ENCODE data around the gene SLC35G6. TPM values are rescaled to one million over a fixed set of nuclear protein-coding genes. Genes with fewer than 3 reads are reported as not detected.

Gene SLC35G6
- total RNA-seq, 1 donor from 2014 or later = not detected

DNA sequence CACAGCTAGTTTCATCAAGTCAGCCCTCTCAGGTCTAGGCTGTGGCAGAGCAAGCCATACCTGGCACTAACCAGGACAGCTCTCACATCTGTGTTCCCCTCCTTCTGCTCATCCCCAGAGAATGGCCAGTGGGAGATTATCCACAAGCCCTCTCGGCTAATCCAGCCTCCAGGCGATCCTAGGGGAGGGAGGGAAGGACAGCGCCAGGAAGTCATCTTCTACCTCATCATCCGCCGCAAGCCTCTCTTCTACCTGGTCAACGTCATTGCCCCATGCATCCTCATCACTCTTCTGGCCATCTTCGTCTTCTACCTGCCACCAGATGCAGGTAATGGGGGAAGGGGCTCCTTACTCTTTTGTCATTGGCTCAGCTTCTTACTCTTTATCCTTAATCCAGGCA lies 32.8 kb upstream of the SLC35G6 start:
- DNase-seq (ENCODE audit: low spot score, unreplicated experiment) = no peak
- peaks cover 5% of the 10 kb centered on the region for H3K36me3 Mint-ChIP-seq (ENCODE audit: insufficient read depth)
- no peaks in the 10 kb centered on the region for H3K9me3 Mint-ChIP-seq (ENCODE audit: low read depth)
- H3K4me3 Mint-ChIP-seq (ENCODE audit: low read depth) = no peak overlapping the region
- peaks cover 10% of the 10 kb centered on the region for H3K4me1 Mint-ChIP-seq (ENCODE audit: low read depth)
- H3K27ac Mint-ChIP-seq = no peak overlapping the region
- peaks cover 19% of the 10 kb centered on the region for H3K27me3 Mint-ChIP-seq
- TF ChIP-seq, protein P1, sequence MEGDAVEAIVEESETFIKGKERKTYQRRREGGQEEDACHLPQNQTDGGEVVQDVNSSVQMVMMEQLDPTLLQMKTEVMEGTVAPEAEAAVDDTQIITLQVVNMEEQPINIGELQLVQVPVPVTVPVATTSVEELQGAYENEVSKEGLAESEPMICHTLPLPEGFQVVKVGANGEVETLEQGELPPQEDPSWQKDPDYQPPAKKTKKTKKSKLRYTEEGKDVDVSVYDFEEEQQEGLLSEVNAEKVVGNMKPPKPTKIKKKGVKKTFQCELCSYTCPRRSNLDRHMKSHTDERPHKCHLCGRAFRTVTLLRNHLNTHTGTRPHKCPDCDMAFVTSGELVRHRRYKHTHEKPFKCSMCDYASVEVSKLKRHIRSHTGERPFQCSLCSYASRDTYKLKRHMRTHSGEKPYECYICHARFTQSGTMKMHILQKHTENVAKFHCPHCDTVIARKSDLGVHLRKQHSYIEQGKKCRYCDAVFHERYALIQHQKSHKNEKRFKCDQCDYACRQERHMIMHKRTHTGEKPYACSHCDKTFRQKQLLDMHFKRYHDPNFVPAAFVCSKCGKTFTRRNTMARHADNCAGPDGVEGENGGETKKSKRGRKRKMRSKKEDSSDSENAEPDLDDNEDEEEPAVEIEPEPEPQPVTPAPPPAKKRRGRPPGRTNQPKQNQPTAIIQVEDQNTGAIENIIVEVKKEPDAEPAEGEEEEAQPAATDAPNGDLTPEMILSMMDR (IDR thresholded peaks at IDR 0.05; ENCODE audit: unreplicated experiment) = no peak

DNA sequence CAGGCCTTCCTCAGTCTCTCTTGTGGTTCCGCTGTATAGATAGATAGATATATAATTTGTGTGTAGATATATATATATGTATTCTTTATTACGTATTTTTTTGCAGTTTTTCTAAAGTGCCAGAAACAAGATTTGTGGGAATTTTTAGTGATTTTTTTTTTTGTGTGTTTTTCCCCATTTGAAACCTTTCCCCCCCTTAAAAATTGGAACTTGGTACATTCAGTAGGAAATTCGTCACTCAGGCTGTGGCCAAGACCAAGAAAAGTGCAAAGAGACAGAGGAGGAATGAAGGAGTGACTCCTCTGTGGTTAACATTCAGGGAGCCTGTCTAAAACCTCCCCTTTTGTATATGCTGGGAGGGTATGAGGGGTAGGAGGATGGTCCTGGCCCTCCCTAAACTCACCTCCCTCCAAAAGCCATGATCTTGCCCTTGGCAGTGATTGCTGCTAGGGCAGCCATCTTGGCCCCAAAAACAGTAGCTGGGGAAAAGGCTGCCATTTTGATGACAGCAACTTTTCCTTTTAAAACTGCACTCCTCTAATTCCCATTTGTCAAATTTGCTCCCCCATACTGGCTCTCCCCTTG lies 21.2 kb upstream of the SLC35G6 start:
- Mint-ChIP-seq H3K4me3 (ENCODE audit: low read depth) (no peak overlapping the region), H3K27ac (no peak overlapping the region), H3K9me3 (ENCODE audit: low read depth) (no peaks in the 10 kb centered on the region), H3K36me3 (ENCODE audit: insufficient read depth) (no peaks in the 10 kb centered on the region), H3K27me3 (no peaks in the 10 kb centered on the region), H3K4me1 (ENCODE audit: low read depth) (peaks cover 3% of the 10 kb centered on the region)
- DNase-seq (ENCODE audit: low spot score, unreplicated experiment) = no peak
- TF ChIP-seq, protein P1 (IDR thresholded peaks at IDR 0.05; ENCODE audit: unreplicated experiment) = no peak

DNA sequence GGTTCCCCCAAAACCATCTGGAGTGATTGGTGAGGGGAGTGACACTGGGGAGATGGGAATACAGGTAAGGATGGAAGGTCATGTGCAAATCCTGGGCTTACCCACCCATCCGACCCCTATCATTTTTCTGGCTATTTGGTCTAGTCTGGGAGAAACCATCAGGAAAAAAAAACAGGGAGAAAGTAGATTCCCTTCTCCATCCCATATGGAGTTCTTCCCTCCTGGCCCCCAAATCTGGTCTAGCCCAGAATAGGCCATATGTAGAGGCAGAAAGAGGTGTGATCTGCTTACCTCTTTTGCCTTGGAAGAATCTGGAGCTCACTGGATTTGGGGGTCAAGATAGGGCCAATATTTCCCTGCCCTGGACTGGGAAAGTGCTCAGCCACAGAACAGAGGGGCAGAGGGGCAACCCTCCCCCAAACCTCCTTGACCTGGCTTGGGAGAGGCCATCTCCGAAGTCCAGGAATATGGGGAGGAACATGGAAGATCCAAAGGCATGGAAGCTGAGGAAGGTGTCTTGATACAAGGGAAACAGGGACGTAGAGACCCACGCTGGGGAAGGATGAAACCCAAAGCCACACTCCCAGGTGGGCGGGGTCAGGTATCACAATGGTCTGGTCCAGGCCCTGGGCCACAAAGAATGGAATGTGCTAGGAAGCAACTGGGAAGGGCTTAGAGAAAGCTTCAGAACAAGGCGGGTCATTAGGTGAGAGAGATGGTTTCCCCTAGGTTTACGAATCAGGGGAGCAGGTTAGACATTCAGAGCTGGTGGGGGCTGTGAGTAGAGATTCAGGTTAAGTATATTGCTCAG lies 20.2 kb upstream of the SLC35G6 start:
- DNase-seq (ENCODE audit: low spot score, unreplicated experiment) = no peak
- TF ChIP-seq, protein P1 (IDR thresholded peaks at IDR 0.05; ENCODE audit: unreplicated experiment) = no peak

DNA sequence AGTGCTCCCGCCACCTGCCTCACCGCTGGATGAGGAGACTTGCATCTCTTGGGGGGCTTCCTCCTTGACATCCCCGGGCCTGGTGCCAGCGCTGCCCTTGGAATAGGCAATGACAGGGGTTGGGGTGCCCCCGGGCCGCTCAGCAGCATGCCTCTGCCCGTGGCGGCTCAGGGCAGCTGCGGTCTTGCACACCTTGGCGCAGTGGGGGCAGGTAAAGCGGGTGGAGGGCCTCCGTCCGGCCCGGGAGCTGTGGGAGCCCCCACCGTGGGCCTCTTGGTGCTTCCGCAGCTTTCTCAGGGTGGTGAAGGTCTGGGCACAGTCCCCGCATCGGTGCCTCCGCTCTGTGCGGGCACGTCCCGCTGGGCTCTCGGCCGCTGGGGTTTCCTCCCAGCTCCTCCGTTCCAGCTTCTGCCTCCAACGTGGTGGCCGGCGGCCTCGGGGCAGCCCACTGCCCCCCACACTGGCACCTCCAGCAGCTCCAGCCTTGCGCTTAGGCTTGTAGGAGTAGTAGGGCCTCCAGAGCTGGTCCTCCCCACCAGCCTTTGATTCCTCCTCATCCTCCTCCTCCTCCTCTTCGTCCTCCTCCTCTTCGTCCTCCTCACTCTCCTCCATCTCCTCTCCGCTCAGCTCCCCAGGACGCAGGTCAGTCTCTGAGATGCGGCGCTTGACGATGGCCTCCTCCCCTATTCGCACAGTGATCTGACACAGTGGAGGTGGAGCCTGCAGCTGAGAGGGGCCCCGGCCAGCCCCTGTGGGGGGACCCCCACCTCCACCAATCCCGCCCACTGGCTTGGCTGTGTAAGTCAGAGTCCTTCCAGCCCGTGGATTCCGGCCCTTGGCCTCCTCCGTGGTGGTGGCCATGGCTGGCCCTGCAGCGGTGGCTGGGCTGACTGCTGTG lies 18.5 kb upstream of the SLC35G6 start:
- H3K4me3 Mint-ChIP-seq (ENCODE audit: low read depth) = no peak overlapping the region

More for the DNA sequence above, 20.2 kb upstream of the SLC35G6 start:
- no peaks in the 10 kb centered on the region for H3K27me3 Mint-ChIP-seq
- no peaks in the 10 kb centered on the region for H3K4me1 Mint-ChIP-seq (ENCODE audit: low read depth)
- H3K36me3 Mint-ChIP-seq (ENCODE audit: insufficient read depth) = no peaks in the 10 kb centered on the region
- H3K27ac Mint-ChIP-seq = no peak overlapping the region
- H3K4me3 Mint-ChIP-seq (ENCODE audit: low read depth) = no peak overlapping the region
- H3K9me3 Mint-ChIP-seq (ENCODE audit: low read depth) = no peaks in the 10 kb centered on the region

More for the DNA sequence above, 18.5 kb upstream of the SLC35G6 start:
- DNase-seq (ENCODE audit: low spot score, unreplicated experiment) = no peak
- Mint-ChIP-seq H3K9me3 (ENCODE audit: low read depth) (no peaks in the 10 kb centered on the region), H3K27ac (no peak overlapping the region), H3K4me1 (ENCODE audit: low read depth) (no peaks in the 10 kb centered on the region), H3K27me3 (no peaks in the 10 kb centered on the region), H3K36me3 (ENCODE audit: insufficient read depth) (no peaks in the 10 kb centered on the region)
- TF ChIP-seq, protein P1 (IDR thresholded peaks at IDR 0.05; ENCODE audit: unreplicated experiment) = no peak

Data from progenitor cell of endocrine pancreas (in vitro differentiated cells).